ENCODE measurements around the gene STARD9. TPM values are rescaled to one million over a fixed set of nuclear protein-coding genes. Genes with fewer than 3 reads are reported as not detected.

Gene STARD9
- total RNA-seq, 1 donor from 2014 or later = 7.2 TPM

DNA sequence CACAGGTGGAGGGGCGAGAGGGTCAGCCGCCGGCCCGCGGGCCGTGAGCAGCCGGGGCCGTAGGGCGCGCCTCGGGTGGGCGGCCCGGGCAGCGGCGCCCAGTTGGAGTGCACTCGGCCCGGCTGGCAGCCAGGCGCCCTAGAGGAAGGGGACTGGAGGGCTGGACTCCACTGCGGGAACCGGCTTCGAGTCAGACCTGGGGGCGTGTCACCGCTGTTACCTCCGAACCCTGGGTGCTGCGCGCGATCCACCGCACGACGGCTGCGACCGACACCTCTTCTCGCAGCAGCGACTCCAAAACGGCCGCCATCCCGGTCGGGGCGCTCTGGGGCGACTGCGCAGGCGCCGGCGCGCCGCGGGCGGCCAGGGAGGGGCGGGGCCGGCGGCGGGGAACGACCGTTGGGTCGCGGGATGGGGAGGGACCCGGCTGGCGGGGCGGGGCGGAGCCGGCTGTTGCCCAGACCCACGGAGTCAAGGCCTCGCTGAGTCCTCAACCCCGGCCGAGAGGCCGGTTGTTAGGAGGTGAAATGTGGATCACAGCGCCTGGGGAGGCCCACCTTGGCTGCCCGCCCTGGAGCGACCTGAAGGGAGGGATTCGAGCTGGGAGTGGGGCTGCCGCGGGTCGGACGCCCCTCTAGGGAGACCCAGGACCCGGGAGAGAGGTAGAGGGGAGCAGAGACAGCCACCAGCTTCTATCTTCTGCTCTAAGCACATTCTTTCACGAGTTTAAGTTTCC, 161.6 kb downstream of the STARD9 start, which contains the start of gene CDAN1:
TSS of gene CDAN1 (minus strand) at position 336 of the 736 bp plus-strand sequence. CDS start at position 310, 26 bp downstream.
- Mint-ChIP-seq H3K27me3 (ENCODE audit: unreplicated experiment) (peaks cover 11% of the 10 kb centered on the region), H3K9me3 (ENCODE audit: unreplicated experiment) (no peaks in the 10 kb centered on the region), H3K4me3 (ENCODE audit: unreplicated experiment) (peak within 1 kb of the TSS; percentile 95), H3K36me3 (ENCODE audit: low read depth, unreplicated experiment) (peaks cover 22% of the 10 kb centered on the region), H3K4me1 (ENCODE audit: unreplicated experiment) (no peaks in the 10 kb centered on the region), H3K27ac (ENCODE audit: unreplicated experiment) (no peak within 1 kb of the TSS)
- TF ChIP-seq, protein P1, sequence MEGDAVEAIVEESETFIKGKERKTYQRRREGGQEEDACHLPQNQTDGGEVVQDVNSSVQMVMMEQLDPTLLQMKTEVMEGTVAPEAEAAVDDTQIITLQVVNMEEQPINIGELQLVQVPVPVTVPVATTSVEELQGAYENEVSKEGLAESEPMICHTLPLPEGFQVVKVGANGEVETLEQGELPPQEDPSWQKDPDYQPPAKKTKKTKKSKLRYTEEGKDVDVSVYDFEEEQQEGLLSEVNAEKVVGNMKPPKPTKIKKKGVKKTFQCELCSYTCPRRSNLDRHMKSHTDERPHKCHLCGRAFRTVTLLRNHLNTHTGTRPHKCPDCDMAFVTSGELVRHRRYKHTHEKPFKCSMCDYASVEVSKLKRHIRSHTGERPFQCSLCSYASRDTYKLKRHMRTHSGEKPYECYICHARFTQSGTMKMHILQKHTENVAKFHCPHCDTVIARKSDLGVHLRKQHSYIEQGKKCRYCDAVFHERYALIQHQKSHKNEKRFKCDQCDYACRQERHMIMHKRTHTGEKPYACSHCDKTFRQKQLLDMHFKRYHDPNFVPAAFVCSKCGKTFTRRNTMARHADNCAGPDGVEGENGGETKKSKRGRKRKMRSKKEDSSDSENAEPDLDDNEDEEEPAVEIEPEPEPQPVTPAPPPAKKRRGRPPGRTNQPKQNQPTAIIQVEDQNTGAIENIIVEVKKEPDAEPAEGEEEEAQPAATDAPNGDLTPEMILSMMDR (IDR thresholded peaks at IDR 0.05; ENCODE audit: unreplicated experiment) = no peak
- DNase-seq (ENCODE audit: low spot score) = peak; percentile 97

DNA sequence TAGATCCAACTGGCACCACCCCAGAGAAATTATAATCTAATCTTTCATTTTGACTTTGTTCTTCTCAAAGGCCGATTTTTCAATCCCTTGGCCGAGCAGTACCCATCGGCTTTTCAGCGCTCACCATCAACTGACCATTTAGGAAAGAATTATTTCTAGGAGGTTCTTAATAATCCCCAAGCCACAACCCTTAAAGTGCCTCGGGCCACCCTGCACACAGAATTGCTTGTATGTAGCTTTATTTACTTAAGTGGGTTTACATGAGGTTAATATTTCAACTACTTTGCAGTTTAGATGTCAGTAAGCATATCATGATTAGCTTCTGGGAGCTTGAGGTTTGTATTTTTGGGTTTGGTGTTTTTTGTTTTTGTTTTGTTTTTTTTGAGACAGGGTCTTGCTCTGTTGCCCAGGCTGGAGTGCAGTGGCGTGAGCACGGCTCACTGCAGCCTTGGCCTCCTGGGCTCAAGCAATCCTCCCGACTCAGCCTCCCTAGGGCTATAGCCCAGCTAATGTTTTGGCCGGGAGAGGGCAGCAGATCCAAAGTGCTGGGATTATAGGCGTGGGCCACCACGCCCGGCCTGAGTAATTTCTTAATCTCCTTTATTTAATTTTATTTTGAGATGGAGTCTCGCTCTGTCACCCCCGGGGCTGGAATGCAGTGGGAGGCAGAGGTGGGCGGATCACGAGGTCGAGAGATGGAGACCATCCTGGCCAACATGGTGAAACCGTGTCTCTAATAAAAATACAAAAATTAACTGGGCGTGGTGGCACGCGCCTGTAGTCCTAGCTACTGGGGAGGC, 162.3 kb downstream of the STARD9 start:
- H3K4me1 Mint-ChIP-seq (ENCODE audit: unreplicated experiment) = no peaks in the 10 kb centered on the region
- peak overlapping the region; percentile 88 for H3K4me3 Mint-ChIP-seq (ENCODE audit: unreplicated experiment)
- H3K27me3 Mint-ChIP-seq (ENCODE audit: unreplicated experiment) = peaks cover 11% of the 10 kb centered on the region
- H3K27ac Mint-ChIP-seq (ENCODE audit: unreplicated experiment) = no peak overlapping the region
- no peaks in the 10 kb centered on the region for H3K9me3 Mint-ChIP-seq (ENCODE audit: unreplicated experiment)
- peaks cover 14% of the 10 kb centered on the region for H3K36me3 Mint-ChIP-seq (ENCODE audit: low read depth, unreplicated experiment)
- no peak for DNase-seq (ENCODE audit: low spot score)
- TF ChIP-seq, protein P1 (IDR thresholded peaks at IDR 0.05; ENCODE audit: unreplicated experiment) = no peak

DNA sequence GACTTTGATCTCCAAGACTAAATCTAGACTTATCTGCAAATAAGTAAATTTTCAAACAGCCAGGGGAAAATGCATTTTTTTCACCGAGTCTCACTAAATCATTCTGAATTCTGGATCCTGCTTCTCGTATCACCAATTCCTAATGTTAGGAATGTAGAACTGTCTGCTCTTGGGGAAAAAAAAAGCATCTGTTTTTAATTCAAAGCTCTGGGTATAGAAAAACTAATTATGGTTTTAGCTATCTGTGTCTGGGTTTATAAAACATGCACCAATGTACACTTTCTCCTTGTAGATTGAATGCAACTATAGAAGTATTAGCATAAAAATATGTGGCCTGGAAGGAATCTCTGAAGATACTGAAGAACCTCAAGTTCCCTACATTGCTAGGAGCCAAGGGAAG, 166.3 kb downstream of the STARD9 start:
- no peak overlapping the region for H3K27ac Mint-ChIP-seq (ENCODE audit: unreplicated experiment)
- no peaks in the 10 kb centered on the region for H3K9me3 Mint-ChIP-seq (ENCODE audit: unreplicated experiment)
- peaks cover 2% of the 10 kb centered on the region for H3K27me3 Mint-ChIP-seq (ENCODE audit: unreplicated experiment)
- H3K4me1 Mint-ChIP-seq (ENCODE audit: unreplicated experiment) = no peaks in the 10 kb centered on the region
- DNase-seq (ENCODE audit: low spot score) = no peak
- no peak overlapping the region for H3K4me3 Mint-ChIP-seq (ENCODE audit: unreplicated experiment)
- H3K36me3 Mint-ChIP-seq (ENCODE audit: low read depth, unreplicated experiment) = no peaks in the 10 kb centered on the region
- TF ChIP-seq, protein P1 (IDR thresholded peaks at IDR 0.05; ENCODE audit: unreplicated experiment) = no peak

DNA sequence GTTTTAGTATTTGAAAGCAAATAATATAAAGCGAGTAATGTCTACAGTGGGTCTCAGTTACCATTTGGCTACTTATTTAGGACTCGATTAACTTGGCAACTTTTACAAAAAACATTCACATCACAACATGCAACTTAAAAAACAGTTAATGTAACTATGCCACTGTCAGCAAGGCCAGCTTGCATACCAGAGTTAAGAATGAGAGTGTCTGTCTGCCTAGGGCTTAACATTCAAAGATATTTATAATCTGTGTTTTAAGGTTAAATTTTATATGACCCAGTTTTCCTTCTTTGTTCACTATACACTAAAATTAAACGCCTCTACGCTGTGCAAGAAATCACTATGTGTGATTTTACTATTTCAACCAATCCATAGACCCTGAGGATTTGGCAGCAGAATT, 166.7 kb downstream of the STARD9 start:
- Mint-ChIP-seq H3K4me1 (ENCODE audit: unreplicated experiment) (no peaks in the 10 kb centered on the region), H3K27me3 (ENCODE audit: unreplicated experiment) (peaks cover 2% of the 10 kb centered on the region), H3K4me3 (ENCODE audit: unreplicated experiment) (no peak overlapping the region), H3K36me3 (ENCODE audit: low read depth, unreplicated experiment) (no peaks in the 10 kb centered on the region), H3K9me3 (ENCODE audit: unreplicated experiment) (no peaks in the 10 kb centered on the region), H3K27ac (ENCODE audit: unreplicated experiment) (no peak overlapping the region)
- TF ChIP-seq, protein P1 (IDR thresholded peaks at IDR 0.05; ENCODE audit: unreplicated experiment) = no peak
- DNase-seq (ENCODE audit: low spot score) = no peak

DNA sequence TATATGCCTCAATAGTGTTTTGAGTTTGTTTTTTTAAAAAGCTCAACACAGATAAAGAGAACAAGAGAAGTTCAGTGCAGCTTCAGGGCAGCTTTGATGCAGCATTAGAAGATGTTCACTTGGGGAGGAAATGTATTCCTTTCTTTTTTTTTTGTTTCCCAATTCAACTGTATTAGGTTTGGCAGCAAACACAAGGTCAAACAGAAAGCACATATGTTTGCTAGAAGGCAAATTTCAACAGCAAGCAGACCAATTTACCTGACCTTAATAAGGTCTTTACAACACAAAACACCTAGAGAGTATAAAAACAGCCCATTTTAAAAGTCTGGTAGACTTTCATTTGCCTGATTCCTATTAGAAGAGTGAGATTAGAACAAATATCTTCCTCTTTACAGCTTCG, 168.8 kb downstream of the STARD9 start:
- H3K27ac Mint-ChIP-seq (ENCODE audit: unreplicated experiment) = no peak overlapping the region
- H3K4me3 Mint-ChIP-seq (ENCODE audit: unreplicated experiment) = no peak overlapping the region
- TF ChIP-seq, protein P1 (IDR thresholded peaks at IDR 0.05; ENCODE audit: unreplicated experiment) = no peak
- H3K36me3 Mint-ChIP-seq (ENCODE audit: low read depth, unreplicated experiment) = no peaks in the 10 kb centered on the region
- no peaks in the 10 kb centered on the region for H3K4me1 Mint-ChIP-seq (ENCODE audit: unreplicated experiment)
- no peak for DNase-seq (ENCODE audit: low spot score)
- no peaks in the 10 kb centered on the region for H3K9me3 Mint-ChIP-seq (ENCODE audit: unreplicated experiment)
- no peaks in the 10 kb centered on the region for H3K27me3 Mint-ChIP-seq (ENCODE audit: unreplicated experiment)
